ENCODE results near the gene TJAP1.
"Not testable (repeated sequence)": the region's sequence is repeated elsewhere in the genome, so short reads cannot be mapped to it uniquely, and the experiment has no call there.

DNA sequence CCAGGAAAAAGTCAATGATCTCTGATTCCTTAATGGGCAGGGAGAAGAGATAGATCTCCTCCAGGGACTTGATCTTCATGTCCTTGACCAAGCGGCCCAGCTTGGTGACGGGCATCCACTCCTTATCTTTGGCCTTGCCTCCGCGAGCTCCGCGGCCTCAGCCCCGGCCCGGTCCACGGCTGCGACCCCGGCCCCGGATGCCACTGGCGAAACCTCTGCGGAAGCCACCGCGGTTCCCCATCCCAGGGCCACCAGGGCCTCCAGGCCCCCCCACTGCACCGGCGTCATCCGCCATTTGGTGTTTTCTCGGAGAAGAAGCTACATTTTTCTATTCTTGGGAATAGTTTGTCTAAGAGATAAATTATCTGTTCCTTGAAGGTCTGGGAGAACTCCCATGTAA, 62.0 kb downstream of the TJAP1 start:
- TF ChIP-seq, protein P1, sequence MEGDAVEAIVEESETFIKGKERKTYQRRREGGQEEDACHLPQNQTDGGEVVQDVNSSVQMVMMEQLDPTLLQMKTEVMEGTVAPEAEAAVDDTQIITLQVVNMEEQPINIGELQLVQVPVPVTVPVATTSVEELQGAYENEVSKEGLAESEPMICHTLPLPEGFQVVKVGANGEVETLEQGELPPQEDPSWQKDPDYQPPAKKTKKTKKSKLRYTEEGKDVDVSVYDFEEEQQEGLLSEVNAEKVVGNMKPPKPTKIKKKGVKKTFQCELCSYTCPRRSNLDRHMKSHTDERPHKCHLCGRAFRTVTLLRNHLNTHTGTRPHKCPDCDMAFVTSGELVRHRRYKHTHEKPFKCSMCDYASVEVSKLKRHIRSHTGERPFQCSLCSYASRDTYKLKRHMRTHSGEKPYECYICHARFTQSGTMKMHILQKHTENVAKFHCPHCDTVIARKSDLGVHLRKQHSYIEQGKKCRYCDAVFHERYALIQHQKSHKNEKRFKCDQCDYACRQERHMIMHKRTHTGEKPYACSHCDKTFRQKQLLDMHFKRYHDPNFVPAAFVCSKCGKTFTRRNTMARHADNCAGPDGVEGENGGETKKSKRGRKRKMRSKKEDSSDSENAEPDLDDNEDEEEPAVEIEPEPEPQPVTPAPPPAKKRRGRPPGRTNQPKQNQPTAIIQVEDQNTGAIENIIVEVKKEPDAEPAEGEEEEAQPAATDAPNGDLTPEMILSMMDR (conservative IDR thresholded peaks at IDR 0.05 in 1 of 2, IDR thresholded peaks at IDR 0.05 in 1 of 2; ENCODE audit: low read depth in 1 of 2, low read length in 2 of 2): not testable (repeated sequence)
- TF ChIP-seq EZH2 (IDR thresholded peaks at IDR 0.05; ENCODE audit: low read length, missing control alignments): not testable (repeated sequence)

Data from fibroblast of lung (primary cell).